Progenitor cell of endocrine pancreas (in vitro differentiated cells): Measurements from ENCODE around the gene NMU. TPM values are rescaled to one million over a fixed set of nuclear protein-coding genes. Genes with fewer than 3 reads are reported as not detected.

Experiments
- DNase-seq: peaks from one replicate; pipeline ENCODE4 v3.0.0; 2021; ENCODE audit warnings: low spot score; ENCODE audit not compliant: unreplicated experiment
- H3K27ac Mint-ChIP-seq: 2 replicates; pipeline ENCODE4 v1.8.0; 2021; ENCODE audit warnings: mild to moderate bottlenecking, moderate library complexity, mixed read lengths
- H3K27me3 Mint-ChIP-seq: 2 replicates; pipeline ENCODE4 v1.8.0; 2021; ENCODE audit warnings: mixed read lengths
- H3K36me3 Mint-ChIP-seq: 2 replicates; pipeline ENCODE4 v1.8.0; 2022; ENCODE audit warnings: mixed read lengths; ENCODE audit not compliant: insufficient read depth
- H3K4me1 Mint-ChIP-seq: 2 replicates; pipeline ENCODE4 v1.8.0; 2021; ENCODE audit warnings: low read depth, mixed read lengths
- H3K4me3 Mint-ChIP-seq: 2 replicates; pipeline ENCODE4 v1.8.0; 2021; ENCODE audit warnings: low read depth, mild to moderate bottlenecking, moderate library complexity, mixed read lengths
- H3K9me3 Mint-ChIP-seq: 2 replicates; pipeline ENCODE4 v1.8.0; 2021; ENCODE audit warnings: low read depth, mixed read lengths
- total RNA-seq: library from RNA; stranded (reverse); gene quantifications from 2 replicates; pipeline ENCODE4 v1.2.1, GENCODE V29; 2021
- TF ChIP-seq, protein P1 (sequence below): fragments of 200-600 bp; sonication (generic); IDR thresholded peaks from one replicate; pipeline ENCODE4 v1.5.0; 2021; ENCODE audit warnings: antibody characterized with exemption, mild to moderate bottlenecking; ENCODE audit not compliant: unreplicated experiment

The NMU gene
- total RNA-seq, 1 donor from 2014 or later, result 0.77 TPM

DNA sequence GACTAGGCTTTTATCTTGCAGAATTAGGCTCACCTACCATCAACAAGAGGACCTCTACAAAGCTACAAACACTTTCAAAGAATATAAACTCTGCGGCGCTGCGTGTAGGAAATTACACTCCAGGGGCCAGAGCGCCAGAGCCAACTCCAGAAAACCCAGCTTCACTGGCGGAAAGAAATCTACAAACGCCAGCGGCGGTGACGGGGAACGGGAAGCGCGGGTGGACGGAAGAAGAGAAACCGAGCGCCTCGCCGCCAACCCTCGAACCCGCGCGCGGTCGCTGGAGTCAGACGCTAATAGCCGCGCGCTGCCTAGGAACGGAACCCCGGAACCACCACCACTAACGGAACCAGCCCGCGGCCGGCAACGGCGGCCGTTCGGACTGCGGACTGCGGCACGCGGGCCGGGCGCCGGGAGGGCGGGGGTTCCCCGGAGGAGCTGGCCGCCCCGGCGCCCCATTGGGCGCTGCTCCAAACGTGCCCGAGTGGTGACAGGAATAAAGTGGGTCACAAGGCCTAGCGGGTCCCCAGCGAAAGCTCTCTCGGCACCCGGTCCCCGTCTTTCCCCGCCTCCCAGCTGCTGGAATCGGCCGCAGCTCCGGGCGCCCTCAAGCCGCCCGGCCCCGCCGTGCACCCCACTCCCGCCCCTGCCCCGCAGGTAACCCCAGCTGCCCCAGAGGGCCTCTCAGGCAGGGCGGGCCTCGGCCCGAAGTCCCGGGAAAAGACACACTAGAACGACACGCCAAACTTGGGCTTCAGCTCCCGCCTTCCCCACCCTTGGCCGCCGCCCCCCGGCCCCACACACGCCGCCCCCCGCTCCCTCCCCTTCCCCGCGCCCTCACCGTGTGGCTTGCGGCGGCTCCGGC, 90.2 kb downstream of the NMU start:
- H3K27ac Mint-ChIP-seq, result peak overlapping the region; percentile 94

More for the DNA sequence above, 90.2 kb downstream of the NMU start:
- Mint-ChIP-seq H3K9me3 (no peaks in the 10 kb centered on the region), H3K4me1 (peaks cover 22% of the 10 kb centered on the region), H3K27me3 (peaks cover 26% of the 10 kb centered on the region), H3K4me3 (peak overlapping the region; percentile 90), H3K36me3 (no peaks in the 10 kb centered on the region)
- TF ChIP-seq, protein P1, sequence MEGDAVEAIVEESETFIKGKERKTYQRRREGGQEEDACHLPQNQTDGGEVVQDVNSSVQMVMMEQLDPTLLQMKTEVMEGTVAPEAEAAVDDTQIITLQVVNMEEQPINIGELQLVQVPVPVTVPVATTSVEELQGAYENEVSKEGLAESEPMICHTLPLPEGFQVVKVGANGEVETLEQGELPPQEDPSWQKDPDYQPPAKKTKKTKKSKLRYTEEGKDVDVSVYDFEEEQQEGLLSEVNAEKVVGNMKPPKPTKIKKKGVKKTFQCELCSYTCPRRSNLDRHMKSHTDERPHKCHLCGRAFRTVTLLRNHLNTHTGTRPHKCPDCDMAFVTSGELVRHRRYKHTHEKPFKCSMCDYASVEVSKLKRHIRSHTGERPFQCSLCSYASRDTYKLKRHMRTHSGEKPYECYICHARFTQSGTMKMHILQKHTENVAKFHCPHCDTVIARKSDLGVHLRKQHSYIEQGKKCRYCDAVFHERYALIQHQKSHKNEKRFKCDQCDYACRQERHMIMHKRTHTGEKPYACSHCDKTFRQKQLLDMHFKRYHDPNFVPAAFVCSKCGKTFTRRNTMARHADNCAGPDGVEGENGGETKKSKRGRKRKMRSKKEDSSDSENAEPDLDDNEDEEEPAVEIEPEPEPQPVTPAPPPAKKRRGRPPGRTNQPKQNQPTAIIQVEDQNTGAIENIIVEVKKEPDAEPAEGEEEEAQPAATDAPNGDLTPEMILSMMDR, result no peak
- peak; percentile 52 for DNase-seq

Other genes starting within 250 kb of the NMU start
- 65.7 and 73.4 TPM in 2 replicates for gene TMEM165, start 240.3 kb downstream of the NMU start, total RNA-seq
- 16.0 and 17.3 TPM in 2 replicates for gene CLOCK, start 89.4 kb downstream of the NMU start, total RNA-seq
- not detected in 2 replicates for gene PDCL2, start 44.1 kb downstream of the NMU start, total RNA-seq
- gene EXOC1L, start 183.5 kb upstream of the NMU start, total RNA-seq, result not detected in 2 replicates
- 29.1 and 34.0 TPM in 2 replicates for gene EXOC1, start 217.3 kb upstream of the NMU start, total RNA-seq